A549 treated with GW870086 at 1 μM for 4 hours (cell line): ENCODE data around the gene MAPK8IP3. TPM values are rescaled to one million over a fixed set of nuclear protein-coding genes. Genes with fewer than 3 reads are reported as not detected.

Experiments
- total RNA-seq: library from RNA; stranded (reverse); fragments of 200-300 nt; extraction: Qiagen RNA extraction; gene quantifications from 5 replicates; pipeline ENCODE4 v1.2.3, GENCODE V29; 2022; ENCODE audit warnings: low read depth

MAPK8IP3 gene, protein sequence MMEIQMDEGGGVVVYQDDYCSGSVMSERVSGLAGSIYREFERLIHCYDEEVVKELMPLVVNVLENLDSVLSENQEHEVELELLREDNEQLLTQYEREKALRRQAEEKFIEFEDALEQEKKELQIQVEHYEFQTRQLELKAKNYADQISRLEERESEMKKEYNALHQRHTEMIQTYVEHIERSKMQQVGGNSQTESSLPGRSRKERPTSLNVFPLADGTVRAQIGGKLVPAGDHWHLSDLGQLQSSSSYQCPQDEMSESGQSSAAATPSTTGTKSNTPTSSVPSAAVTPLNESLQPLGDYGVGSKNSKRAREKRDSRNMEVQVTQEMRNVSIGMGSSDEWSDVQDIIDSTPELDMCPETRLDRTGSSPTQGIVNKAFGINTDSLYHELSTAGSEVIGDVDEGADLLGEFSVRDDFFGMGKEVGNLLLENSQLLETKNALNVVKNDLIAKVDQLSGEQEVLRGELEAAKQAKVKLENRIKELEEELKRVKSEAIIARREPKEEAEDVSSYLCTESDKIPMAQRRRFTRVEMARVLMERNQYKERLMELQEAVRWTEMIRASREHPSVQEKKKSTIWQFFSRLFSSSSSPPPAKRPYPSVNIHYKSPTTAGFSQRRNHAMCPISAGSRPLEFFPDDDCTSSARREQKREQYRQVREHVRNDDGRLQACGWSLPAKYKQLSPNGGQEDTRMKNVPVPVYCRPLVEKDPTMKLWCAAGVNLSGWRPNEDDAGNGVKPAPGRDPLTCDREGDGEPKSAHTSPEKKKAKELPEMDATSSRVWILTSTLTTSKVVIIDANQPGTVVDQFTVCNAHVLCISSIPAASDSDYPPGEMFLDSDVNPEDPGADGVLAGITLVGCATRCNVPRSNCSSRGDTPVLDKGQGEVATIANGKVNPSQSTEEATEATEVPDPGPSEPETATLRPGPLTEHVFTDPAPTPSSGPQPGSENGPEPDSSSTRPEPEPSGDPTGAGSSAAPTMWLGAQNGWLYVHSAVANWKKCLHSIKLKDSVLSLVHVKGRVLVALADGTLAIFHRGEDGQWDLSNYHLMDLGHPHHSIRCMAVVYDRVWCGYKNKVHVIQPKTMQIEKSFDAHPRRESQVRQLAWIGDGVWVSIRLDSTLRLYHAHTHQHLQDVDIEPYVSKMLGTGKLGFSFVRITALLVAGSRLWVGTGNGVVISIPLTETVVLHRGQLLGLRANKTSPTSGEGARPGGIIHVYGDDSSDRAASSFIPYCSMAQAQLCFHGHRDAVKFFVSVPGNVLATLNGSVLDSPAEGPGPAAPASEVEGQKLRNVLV (N-terminal part only)
- 46.6 to 69.5 TPM (median 57.9 TPM) in 5 replicates for total RNA-seq

DNA sequence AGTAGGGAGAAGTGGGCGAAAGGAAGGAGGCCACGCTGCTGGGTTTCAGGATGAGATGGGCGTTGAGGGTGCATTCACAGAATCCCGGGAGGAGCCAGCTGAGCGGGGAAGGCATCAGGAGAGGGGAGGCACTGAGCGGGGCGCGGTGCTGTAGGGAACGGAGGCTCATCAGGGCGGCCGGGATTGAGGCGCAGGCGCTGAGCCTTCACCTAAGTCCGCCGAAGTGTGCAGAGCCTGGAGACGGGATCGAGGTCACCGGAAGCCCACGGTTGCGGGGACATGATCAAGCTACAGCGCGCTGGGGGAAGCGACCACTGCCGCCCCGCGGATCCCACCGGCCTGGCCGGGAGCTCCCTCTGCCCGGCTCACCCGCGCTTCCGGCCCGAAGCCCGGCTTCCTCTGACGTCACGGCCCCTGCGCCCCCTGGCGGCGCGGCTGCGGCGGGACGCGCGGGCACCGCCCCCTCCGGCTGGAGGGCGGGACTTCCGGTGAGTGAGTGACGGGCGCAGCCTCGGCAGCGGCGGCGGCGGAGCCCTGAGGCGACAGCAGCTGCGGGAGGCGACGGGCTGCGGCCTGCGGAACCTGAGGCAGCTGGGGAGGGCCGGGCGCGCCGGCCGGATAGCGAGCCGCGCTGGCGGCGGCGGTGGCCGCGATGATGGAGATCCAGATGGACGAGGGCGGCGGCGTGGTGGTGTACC is at the start of gene MAPK8IP3:
TSS of gene MAPK8IP3 (plus strand) at position 508 of the 698 bp plus-strand sequence. CDS start at position 653, 145 bp downstream.

DNA sequence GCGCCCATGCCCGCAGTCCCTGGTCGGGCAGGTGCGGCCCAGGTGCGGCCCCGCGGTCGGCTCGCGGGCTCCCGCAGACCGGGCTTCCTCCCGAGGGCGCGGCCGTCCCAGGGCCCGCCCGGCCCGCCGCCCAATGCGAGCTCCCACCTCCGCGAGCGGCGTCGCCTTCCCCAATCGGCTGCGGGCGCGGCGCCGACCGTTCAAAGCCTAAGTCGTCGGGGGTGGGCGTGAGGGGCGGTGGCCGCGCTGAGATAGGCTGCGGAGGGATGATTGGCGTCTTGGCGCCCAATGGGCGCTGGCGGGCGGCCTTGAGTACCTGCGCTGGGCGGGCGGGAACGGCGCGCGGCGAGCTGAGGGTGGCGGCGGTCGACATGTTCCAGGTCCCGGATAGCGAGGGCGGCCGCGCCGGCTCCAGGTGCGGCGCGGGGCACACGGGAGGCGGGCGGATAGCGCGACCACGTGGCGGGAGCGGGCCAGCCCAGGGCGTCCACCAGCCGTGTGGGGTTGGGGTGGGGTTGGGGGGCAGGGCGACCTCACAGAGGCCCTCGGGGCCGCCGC is 28.0 kb upstream of the MAPK8IP3 start, which contains the start of gene JPT2:
TSS of gene JPT2 (plus strand) at position 338 of the 558 bp plus-strand sequence. CDS start at position 372, 34 bp downstream.

DNA sequence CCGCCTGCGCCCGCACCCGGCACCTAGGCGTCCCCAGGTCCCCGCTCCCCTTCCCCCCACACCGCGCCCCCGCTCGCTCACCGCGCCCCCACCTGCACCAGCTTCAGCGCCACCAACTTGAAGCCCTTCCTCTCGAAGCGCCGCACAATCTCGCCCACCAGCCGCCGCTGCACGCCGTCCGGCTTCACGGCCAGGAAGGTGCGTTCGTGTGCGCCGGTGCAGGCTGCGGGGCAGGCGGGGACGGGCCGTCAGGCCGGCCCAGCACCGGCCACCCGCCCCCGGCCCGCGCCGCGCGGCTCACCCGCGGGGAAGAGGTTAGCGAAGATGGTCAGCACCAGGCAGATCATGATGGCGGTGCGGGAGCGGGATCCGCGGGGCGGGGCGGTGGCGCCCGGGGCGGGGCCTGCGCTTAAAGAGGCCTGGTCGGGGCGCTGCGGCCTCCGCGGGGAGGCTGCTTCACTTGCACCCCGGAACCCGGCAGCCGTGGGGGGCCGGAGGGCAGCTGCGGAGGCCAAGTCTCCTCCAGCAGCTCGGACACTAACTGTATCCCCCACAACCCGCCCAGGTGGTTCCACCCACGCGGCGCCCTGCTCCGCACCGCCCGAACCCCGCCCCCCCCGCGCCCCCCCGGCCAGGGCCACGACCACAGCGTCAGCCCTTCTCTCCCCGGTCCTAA is 65.3 kb downstream of the MAPK8IP3 start, which contains the start of gene NME3:
TSS of gene NME3 (minus strand) at position 356 of the 676 bp plus-strand sequence. CDS start at position 347, 9 bp downstream.

DNA sequence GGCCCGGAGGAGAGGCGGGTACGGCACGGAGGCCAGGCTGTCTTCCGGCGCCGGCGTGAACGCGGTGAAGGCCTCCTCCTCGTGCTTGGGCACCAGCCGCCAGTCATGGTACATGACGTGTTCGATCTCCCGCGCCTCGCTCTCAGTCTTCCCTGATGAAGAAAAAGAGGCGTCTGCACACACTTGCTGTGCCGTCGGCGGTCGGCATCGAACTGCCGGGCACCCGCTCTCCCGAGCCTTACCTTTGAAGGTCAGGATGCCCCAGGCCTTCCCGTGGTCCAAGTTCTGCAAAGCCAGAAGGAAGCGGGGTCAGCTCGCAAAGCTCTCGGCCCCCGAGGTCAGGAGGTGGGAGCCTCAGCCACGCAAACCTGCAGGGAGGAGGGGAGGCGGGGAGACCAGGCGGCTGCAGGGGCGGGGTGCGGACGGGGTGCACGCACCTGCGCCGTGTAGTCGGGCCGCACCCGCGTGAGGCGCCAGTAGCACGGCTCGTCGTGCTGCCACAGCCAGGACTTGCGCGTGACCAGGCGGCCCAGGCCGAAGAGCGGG is 66.4 kb downstream of the MAPK8IP3 start, which contains the start of gene EME2:
TSS of gene EME2 (plus strand) at position 449 of the 546 bp plus-strand sequence. CDS start 418 bp downstream, outside the sequence.

DNA sequence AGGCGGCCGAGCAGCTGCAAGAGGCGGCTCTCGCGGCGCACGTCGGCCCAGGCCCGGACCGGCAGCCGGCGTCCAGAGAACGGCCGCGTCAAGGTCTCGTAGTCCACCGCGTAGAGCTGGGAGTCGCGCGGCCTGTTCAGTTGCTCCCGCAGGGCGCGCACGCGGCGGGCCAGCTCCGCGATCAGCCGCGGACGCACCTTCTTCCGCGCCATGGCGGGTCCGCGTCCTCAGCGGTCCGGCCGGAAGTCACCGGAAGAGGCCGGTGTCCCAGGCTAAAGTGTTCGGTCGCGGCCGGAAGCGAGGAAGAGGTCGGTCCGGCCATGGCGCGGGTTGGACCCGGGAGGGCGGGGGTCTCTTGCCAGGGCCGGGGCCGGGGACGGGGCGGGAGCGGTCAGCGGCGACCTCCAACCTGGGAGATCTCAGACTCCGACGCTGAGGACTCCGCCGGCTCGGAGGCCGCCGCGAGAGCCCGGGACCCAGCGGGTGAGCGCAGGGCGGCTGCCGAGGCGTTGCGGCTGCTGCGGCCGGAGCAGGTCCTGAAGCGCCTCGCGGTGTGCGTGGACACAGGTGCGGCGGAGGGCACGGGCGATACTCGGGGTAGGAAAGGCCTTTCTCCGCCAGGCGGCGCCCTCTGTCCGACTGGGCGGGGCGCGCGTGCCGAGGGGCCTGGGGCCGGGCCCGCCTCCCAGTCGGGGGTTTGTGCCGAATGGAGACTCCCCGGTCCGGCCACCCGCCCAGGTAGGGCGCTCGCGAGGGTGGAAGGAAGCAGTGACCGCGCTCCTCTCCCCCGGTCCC is 67.1 kb downstream of the MAPK8IP3 start, which contains the start of gene MRPS34:
TSS of gene MRPS34 (minus strand) at position 227 of the 795 bp plus-strand sequence. CDS start at position 212, 15 bp downstream.

DNA sequence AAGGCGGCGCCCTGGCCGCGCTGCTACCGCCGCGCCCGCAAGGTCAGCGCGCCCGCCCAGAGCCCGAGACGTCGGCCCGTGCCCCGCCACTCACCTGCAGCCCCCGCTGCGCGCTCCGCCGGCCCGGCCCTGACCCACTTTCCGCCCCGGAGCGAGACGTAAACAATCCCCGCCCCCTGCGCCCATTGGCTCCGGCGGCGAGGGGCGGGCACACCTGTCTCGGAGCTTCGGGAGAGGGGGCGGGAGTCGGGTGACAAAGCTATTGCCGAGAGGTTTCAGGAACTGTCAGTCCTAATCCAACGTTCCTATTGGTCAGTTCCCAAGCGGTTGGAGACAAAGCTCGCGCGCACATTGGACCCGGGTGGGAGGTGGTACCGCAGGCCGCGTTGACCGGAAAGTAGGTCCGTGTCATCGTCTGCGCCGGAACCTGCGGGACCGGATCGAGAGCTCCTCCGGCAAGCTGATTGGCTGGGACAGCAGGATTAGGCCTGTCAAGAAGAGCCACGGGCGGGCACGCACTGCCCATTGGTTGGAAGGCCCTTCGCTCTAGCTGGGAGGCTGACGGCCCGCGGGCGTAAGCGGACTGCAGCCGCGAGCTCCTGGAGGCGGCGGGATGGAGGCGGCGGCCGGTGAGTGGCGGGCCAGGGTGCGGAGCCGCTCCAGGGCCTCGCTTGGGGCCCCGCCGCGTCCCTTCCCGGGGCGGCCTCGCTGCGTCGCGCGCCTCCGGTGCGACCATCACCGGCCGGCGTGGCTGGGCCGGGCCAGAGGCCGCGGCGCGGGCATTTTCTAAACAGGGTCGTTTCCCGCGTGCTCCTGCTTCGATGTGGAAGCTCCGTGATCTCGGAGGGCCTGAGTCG is 76.6 kb downstream of the MAPK8IP3 start, which contains the start of the genes NUBP2 and SPSB3:
TSS of gene NUBP2 (plus strand) at position 553 of the 857 bp plus-strand sequence. CDS start at position 614, 61 bp downstream.
TSS of gene SPSB3 (minus strand) at position 164 of the 857 bp plus-strand sequence. CDS start 1,088 bp downstream, outside the sequence.

DNA sequence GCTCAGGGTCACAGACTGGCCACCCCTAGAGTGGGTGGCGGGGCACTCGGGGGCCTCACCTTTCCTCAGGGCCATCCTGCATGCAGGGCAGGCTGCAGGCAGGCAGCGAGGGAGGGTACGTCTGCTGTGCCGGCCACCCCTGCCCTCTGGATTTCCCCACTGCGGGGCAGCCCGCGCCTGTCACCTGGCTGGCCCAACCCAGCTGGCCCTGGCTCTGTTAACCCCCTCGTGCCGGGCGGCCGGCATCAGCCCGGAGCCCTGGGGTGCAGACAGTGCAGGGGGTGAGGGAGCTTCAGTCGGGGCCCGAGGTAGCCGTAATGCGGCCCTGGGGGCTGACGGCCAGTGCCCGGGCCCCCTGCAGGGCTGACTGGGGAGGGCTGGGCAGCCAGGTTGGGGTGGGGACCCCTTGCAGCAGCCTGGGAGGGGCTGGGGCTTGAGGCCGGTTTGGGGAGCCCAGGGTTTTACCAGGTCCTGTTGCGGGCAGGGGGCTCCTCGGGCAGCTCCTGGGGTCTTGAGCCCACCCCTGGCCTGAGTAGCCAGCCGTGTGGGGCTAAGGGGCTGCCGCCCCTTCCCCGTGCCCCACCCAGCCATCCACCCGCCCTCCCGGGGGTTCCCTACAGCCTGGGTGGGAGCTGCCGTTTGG is 87.7 kb downstream of the MAPK8IP3 start, which contains the start of gene IGFALS:
TSS of gene IGFALS (minus strand) at position 128 of the 643 bp plus-strand sequence. CDS start at position 75, 53 bp downstream.

Other genes starting within 250 kb of the MAPK8IP3 start
- 56.1 to 74.8 TPM (median 72.3 TPM) in 5 replicates for gene CLCN7, start 231.2 kb upstream of the MAPK8IP3 start, total RNA-seq
- not detected in 5 replicates for gene PTX4, start 217.3 kb upstream of the MAPK8IP3 start, total RNA-seq
- 28.3 to 41.7 TPM (median 38.9 TPM) in 5 replicates for gene TELO2, start 212.8 kb upstream of the MAPK8IP3 start, total RNA-seq
- 0.07 to 0.08 TPM in 2 of 5 replicates, not detected in the others for gene TMEM204, start 172.5 kb upstream of the MAPK8IP3 start, total RNA-seq
- gene IFT140, start 94.1 kb upstream of the MAPK8IP3 start, total RNA-seq, result 6.4 to 9.2 TPM (median 8.6 TPM) in 5 replicates
- 11.8 to 17.6 TPM (median 16.9 TPM) in 5 replicates for gene CRAMP1, start 93.8 kb upstream of the MAPK8IP3 start, total RNA-seq
- 172 to 195 TPM (median 191 TPM) in 5 replicates for gene JPT2, start 27.9 kb upstream of the MAPK8IP3 start, total RNA-seq
- 36.1 to 62.1 TPM (median 56.3 TPM) in 5 replicates for gene NME3, start 65.3 kb downstream of the MAPK8IP3 start, total RNA-seq
- gene EME2, start 66.6 kb downstream of the MAPK8IP3 start, total RNA-seq, result 6.5 to 12.4 TPM (median 10.3 TPM) in 5 replicates
- 165 to 272 TPM (median 249 TPM) in 5 replicates for gene MRPS34, start 66.9 kb downstream of the MAPK8IP3 start, total RNA-seq
- gene SPSB3, start 76.4 kb downstream of the MAPK8IP3 start, total RNA-seq, result 14.6 to 24.6 TPM (median 23.2 TPM) in 5 replicates
- 59.4 to 85.3 TPM (median 79.7 TPM) in 5 replicates for gene NUBP2, start 76.8 kb downstream of the MAPK8IP3 start, total RNA-seq
- 0.06 TPM in 1 of 5 replicates, not detected in the others for gene IGFALS, start 87.5 kb downstream of the MAPK8IP3 start, total RNA-seq
- gene HAGH, start 120.6 kb downstream of the MAPK8IP3 start, total RNA-seq, result 61.5 to 70.0 TPM (median 66.3 TPM) in 5 replicates
- 46.1 to 51.7 TPM (median 46.8 TPM) in 5 replicates for gene FAHD1, start 121.0 kb downstream of the MAPK8IP3 start, total RNA-seq
- gene MEIOB, start 166.0 kb downstream of the MAPK8IP3 start, total RNA-seq, result 1.2 to 2.1 TPM (median 1.5 TPM) in 5 replicates
- 1.4 to 2.7 TPM (median 2.2 TPM) in 5 replicates for gene HS3ST6, start 212.2 kb downstream of the MAPK8IP3 start, total RNA-seq
- 33.4 to 43.1 TPM (median 40.4 TPM) in 5 replicates for gene MSRB1, start 237.0 kb downstream of the MAPK8IP3 start, total RNA-seq
- gene RPL3L, start 248.5 kb downstream of the MAPK8IP3 start, total RNA-seq, result 0.13 to 0.21 TPM in 2 of 5 replicates, not detected in the others